HG03439 (cell line): ENCODE data around the gene ASIC2.

ENCODE experiments used
- ATAC-seq: cut with Tn5 transposase; IDR thresholded peaks from one replicate; pipeline ENCODE4 v1.9.1; 2021; ENCODE audit warnings: mild to moderate bottlenecking, moderate library complexity; ENCODE audit not compliant: unreplicated experiment

Gene ASIC2

DNA sequence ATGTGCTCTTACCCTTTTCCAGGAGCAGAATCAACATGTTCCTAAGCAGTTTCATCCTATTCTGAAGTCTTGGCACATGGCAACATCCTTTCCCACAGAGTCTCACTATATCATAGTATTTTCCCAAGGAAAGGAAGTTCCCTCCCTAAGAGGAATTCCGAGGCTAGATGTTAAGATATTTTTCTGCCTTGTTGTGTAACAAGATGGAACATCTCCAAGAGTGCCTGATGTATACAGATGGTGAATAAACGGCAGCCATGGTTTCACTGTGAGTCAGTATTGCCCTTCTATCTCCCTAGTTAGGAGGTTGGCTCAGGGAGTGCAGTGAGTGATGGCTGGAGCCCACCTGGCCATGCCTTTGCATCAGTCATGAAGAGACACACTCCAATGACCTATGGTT lies 253.2 kb downstream of the ASIC2 start:
- no peak for ATAC-seq

- ATAC-seq, result no peak
Measured at GRCh38 chr17:33038740-33039139, 254.4 kb downstream of the ASIC2 start.

GRCh38 chr17:33033176-33033575 lies 259.9 kb downstream of the ASIC2 start:
- no peak for ATAC-seq

- ATAC-seq, result no peak
Measured at GRCh38 chr17:33028778-33029177, 264.3 kb downstream of the ASIC2 start.

GRCh38 chr17:33028061-33028460 lies 265.0 kb downstream of the ASIC2 start:
- ATAC-seq, result no peak

- no peak for ATAC-seq
Measured at GRCh38 chr17:33024688-33025486, 268.2 kb downstream of the ASIC2 start.

- no peak for ATAC-seq
Measured at GRCh38 chr17:33023790-33024189, 269.3 kb downstream of the ASIC2 start.

DNA sequence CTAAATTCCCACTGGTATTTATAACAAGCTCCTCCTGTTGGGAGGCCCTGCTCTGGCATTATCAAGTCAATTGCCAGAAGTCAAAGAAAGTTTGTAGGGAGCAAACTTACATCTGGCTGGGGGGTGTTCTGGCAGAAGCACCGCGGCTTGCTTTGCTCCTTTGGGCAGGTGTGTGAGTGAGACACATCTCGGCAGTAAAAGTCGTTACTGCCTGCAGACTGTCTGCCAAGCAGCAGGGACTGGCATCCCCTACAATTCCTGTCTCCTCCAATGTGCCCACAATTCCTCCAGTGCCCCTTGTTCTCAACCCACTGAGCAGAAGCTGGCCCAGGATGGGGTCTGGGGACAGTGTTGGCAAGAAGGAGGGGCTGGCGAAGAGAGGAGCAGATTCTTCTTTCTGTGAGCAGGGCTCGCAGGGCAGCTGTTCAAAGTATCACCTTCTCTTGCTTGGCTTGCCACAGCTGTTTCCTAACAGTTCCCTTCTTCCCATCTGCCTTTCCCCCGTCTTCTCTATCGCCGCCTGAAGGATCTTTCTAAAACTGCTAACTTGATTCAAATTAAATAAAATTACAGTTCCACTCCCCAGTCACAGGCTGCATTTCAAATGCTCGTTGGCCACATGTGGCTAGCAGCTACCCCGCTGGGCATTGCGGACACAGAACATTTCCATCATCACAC lies 271.2 kb downstream of the ASIC2 start:
- no peak for ATAC-seq

- ATAC-seq, result no peak
Measured at GRCh38 chr17:33019161-33019890, 273.8 kb downstream of the ASIC2 start.

GRCh38 chr17:33017366-33017765 lies 275.7 kb downstream of the ASIC2 start:
- ATAC-seq, result no peak

DNA sequence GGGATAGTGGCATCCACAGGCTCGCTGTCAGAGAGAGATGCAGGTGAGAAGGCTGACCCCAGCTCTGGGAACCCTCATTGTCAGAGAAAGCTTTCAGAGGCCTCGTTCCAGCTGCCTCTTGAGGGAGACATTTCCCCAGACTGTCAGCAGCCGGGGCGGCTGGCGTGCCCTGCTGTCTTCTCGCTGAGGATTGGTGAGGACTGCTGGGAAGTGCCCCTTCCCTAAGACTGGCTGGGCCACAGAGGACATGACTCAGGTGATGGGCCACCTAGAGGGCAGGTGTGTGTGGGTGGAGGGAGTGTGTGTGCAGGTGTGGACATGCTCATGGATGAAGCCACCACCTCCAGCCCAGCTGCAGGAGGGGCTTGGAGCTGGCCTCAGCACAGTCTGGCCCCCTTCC lies 276.2 kb downstream of the ASIC2 start:
- ATAC-seq, result no peak

- ATAC-seq, result no peak
Measured at GRCh38 chr17:33015716-33016346, 277.3 kb downstream of the ASIC2 start.

- ATAC-seq, result no peak
Measured at GRCh38 chr17:33014751-33015150, 278.3 kb downstream of the ASIC2 start.

DNA sequence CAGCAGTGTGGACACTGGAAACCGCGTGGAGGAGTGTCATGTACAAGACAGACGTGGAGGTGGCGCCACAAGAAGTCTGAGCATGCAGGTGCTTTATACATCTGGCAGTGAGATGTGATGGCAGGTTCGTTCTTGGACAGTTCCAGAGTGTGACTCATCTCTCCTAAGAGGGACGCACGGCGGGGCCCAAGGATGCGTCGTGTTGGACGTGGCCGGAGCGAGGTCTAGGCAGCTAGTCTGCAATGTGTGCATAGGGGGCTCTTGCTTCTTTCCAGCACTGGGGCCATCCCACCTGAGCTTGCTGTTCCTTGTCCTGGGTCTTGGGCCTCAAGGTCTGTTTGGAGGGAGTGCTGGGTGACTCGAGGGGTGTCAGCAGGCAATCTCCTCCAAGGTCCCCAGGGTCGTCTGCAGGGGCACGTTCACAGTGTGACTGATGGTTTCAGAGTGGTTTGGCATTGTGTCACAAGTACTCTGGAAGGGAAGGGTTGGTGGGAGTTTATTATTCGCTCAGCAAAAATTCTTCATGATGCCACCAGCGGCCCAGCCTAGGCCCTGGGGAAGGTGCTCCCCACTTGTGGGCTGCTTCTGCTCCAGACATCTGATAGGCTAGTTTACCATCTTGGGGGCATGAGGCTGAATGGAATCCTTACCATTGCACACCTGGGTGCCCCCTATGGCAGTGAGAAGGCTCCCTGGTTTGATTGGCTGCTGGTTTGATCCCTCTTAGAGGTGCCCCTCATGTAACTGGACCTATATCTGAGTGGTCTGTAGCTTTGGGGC lies 279.3 kb downstream of the ASIC2 start:
- no peak for ATAC-seq

DNA sequence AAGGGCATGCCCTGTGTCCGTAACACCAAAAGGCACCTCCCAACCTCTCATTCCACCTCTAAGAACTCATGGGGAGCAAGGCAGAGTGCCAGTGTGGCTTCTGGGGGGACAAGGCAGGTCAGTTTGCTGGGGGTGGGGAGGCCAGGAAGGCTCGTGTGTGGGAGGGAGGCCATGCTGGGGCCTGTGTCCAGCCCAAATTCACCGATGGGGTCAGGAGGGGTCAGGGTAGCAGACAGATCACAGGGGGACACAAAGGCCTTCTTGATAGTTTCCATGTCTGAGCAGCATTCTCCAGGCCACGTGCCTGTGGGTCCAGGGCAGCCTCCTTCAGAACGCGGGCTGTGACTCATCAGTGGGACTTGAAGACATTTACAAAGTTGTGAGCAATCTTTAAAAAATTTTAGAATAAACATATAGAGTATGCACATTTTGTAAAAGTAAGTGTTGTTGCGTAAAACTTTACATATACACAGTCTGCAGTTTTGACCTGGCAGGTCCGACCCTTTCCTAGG lies 280.5 kb downstream of the ASIC2 start:
- ATAC-seq, result no peak

GRCh38 chr17:33009636-33010035 lies 283.5 kb downstream of the ASIC2 start:
- no peak for ATAC-seq

DNA sequence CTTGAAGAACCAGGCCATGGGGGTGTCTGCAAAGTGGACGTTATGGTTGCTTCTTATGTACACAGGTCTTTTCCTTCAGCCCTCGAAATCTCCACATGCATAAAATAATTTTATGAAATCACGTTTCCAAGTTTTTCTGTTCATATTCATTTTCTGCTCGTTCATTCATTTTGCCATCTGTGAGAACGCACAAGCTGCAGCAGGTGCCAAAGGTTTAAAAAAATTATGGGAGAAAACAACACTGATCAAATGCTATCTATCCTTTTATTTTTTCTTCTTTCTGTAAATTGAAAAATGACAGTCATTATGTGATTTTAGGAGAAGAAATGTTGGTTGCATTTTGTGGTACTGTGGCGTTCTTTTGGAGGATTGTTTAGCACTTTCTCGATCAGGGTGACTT lies 285.9 kb downstream of the ASIC2 start:
- no peak for ATAC-seq

- ATAC-seq, result no peak
Measured at GRCh38 chr17:33002246-33002645, 290.8 kb downstream of the ASIC2 start.

- ATAC-seq, result no peak
Measured at GRCh38 chr17:32998887-32999228, 294.2 kb downstream of the ASIC2 start.

DNA sequence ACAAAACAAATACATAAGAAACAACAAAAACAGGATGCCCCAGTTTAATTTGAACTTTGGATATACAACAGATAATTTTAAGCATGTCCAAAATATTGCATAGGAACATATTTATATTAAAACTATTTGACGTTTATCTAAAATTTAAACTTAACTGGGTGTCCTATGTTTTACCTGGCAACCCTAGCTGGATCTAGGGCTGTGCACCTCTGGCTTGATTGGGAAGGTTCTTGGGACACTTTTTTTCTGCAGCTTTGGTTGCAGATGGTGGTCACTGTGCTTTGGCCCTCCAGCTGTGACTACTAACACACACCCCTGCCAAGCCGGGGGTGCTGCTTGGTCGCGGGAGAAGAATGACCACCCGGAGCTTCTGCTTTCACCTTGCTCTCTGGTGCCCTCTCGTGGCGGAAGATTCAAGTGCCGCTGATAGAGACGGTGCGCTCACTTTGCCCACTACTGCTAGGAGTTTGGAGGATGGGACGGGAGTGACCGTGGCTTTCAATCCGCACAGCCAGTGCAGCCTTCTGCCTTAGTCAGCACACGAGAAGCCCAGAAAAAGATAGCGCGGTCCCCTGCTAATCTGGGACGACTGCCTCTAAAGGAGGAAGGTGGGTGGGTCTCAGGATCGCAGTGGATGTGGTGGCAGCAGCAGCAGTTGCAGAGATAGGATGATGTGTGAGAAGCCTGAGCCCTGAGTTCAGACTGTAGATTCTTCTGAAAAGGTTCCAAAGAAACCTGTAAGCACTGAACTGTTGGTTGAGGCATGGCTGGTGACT lies 294.8 kb downstream of the ASIC2 start:
- no peak for ATAC-seq
